K562 (cell line): ENCODE results near the gene CXCL1. TPM values are rescaled to one million over a fixed set of nuclear protein-coding genes. Genes with fewer than 3 reads are reported as not detected.

Experiments
- ARID2 ChIP-seq: fragments of 450-650 bp; IDR thresholded peaks from 2 replicates; pipeline ENCODE4 v1.6.1; 2017; ENCODE audit warnings: antibody characterized with exemption, mild to moderate bottlenecking
- E4F1 ChIP-seq: fragments of 250-450 bp; sonication (Bioruptor Pico); IDR thresholded peaks from 2 replicates; pipeline ENCODE4 v1.5.0; 2021; ENCODE audit warnings: mild to moderate bottlenecking, borderline replicate concordance
- ELK3 ChIP-seq: fragments of 450-650 bp; formaldehyde crosslinking; IDR thresholded peaks from 2 replicates; pipeline ENCODE4 v1.4.0; 2020; ENCODE audit warnings: mild to moderate bottlenecking
- FIP1L1 ChIP-seq: fragments of 200-400 bp; formaldehyde crosslinking; IDR thresholded peaks from 2 replicates; pipeline ENCODE4 v1.6.1; 2018; ENCODE audit warnings: mild to moderate bottlenecking, low read depth, low read length; ENCODE audit not compliant: poor library complexity, severe bottlenecking
- KDM1A ChIP-seq, 2 experiments: fragments of 450-650 bp; IDR thresholded peaks; 2 replicates each; pipeline ENCODE4 v1.6.1; 2016; ENCODE audit warnings: mild to moderate bottlenecking in 2 of 2
- SMAD2 ChIP-seq: fragments of 150-350 bp; IDR thresholded peaks from 2 replicates; pipeline ENCODE4 v1.6.1; 2014; ENCODE audit warnings: low read depth, mild to moderate bottlenecking, low read length
- TAF15 ChIP-seq: fragments of 200-400 bp; formaldehyde crosslinking; IDR thresholded peaks from 2 replicates; pipeline ENCODE4 v1.6.1; 2017; ENCODE audit warnings: mild to moderate bottlenecking, low read depth, low read length, moderate library complexity
- ZFP1 ChIP-seq: fragments of 450-650 bp; formaldehyde crosslinking; IDR thresholded peaks from 2 replicates; pipeline ENCODE4 v1.4.0; 2020; ENCODE audit warnings: mild to moderate bottlenecking, mixed read lengths
- ZNF75A ChIP-seq: fragments of 450-650 bp; formaldehyde crosslinking; IDR thresholded peaks from 2 replicates; pipeline ENCODE4 v1.4.0; 2020; ENCODE audit warnings: mild to moderate bottlenecking
- polyA plus RNA-seq, 8 experiments: library from polyadenylated mRNA; depleted of rRNA in 4 of 8; stranded (reverse) in 5 of 8; unstranded in 3 of 8; fragments of >200 nt; fragmentation: Nextera tagmentation in 2 of 8; fragmentation: Illumina TruSeq in 1 of 8; extraction: Ambion mirVana in 2 of 8; extraction: Trizol in 1 of 8; gene quantifications; 2 replicates each; pipeline versions ENCODE4 v1.2.1 to v1.2.3, GENCODE V29; 2011 to 2014; ENCODE audit warnings: inconsistent platforms in 1 of 8, missing spikeins in 1 of 8
- total RNA-seq, 7 experiments: library from RNA; depleted of rRNA in 6 of 7; stranded (reverse); fragments of >200 nt in 6 of 7; fragmentation: Illumina TruSeq in 2 of 7; extraction: Trizol in 2 of 7; gene quantifications; 2 replicates each; pipeline versions ENCODE4 v1.2.1 to v1.2.3, GENCODE V29; 2011 to 2021; ENCODE audit warnings: low replicate concordance in 1 of 7
- TF ChIP-seq, protein P1 (sequence below): fragments of 250-450 bp; sonication (Bioruptor Pico); IDR thresholded peaks from 2 replicates; pipeline ENCODE4 v1.4.0; 2020; ENCODE audit warnings: mild to moderate bottlenecking, moderate library complexity

Gene CXCL1
- total and polyA plus RNA-seq, 9 of the 15 experiments (the other 6 are each of a cell fraction or from before 2014, with no cell fraction given) = 0.07 to 2.2 (median 0.32) TPM; not detected in 3

- TF ChIP-seq ARID2 (no peak), SMAD2 (no peak), ZNF75A (CRISPR knock-in tag) (no peak), ZFP1 (CRISPR knock-in tag) (no peak), FIP1L1 (no peak), E4F1 (CRISPR knock-in tag) (no peak), TAF15 (no peak), ELK3 (CRISPR knock-in tag) (no peak), KDM1A (IDR thresholded peaks at IDR 0.05) (no peak)
- TF ChIP-seq, protein P1, sequence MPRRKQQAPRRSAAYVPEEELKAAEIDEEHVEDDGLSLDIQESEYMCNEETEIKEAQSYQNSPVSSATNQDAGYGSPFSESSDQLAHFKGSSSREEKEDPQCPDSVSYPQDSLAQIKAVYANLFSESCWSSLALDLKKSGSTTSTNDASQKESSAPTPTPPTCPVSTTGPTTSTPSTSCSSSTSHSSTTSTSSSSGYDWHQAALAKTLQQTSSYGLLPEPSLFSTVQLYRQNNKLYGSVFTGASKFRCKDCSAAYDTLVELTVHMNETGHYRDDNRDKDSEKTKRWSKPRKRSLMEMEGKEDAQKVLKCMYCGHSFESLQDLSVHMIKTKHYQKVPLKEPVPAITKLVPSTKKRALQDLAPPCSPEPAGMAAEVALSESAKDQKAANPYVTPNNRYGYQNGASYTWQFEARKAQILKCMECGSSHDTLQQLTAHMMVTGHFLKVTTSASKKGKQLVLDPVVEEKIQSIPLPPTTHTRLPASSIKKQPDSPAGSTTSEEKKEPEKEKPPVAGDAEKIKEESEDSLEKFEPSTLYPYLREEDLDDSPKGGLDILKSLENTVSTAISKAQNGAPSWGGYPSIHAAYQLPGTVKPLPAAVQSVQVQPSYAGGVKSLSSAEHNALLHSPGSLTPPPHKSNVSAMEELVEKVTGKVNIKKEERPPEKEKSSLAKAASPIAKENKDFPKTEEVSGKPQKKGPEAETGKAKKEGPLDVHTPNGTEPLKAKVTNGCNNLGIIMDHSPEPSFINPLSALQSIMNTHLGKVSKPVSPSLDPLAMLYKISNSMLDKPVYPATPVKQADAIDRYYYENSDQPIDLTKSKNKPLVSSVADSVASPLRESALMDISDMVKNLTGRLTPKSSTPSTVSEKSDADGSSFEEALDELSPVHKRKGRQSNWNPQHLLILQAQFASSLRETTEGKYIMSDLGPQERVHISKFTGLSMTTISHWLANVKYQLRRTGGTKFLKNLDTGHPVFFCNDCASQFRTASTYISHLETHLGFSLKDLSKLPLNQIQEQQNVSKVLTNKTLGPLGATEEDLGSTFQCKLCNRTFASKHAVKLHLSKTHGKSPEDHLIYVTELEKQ (CRISPR knock-in tag) = no peak
Observed at GRCh38 chr4:73896416-73896815, 27.2 kb downstream of the CXCL1 start (continued).
